HepG2 (cell line): ENCODE results near the gene RIPOR3. TPM values are rescaled to one million over a fixed set of nuclear protein-coding genes. Genes with fewer than 3 reads are reported as not detected.

Source experiments
- ATAC-seq: fragments of 200-7000 bp; cut with Tn5 transposase; 3 replicates; pipeline ENCODE4 v1.9.1; 2020; ENCODE audit warnings: mild to moderate bottlenecking, moderate library complexity
- BruUV-seq: library from RNA; stranded (reverse); fragments of 400-500 nt; replicated peaks from 2 replicates; lab custom pipeline; 2021; lab: Mats Ljungman, UMichigan
- CTCF ChIA-PET: fragments of 300-600 bp; formaldehyde crosslinking; extraction: SDS; loops from one replicate; lab custom pipeline; 2021; ENCODE audit warnings: low total read pairs, inconsistent platforms, low intra/inter-chr PET ratio; lab: Yijun Ruan, JAX
- POLR2A ChIA-PET: fragments of 350-600 bp; sonication (Branson Sonifier 250); formaldehyde crosslinking; loops from one replicate; lab custom pipeline; 2020; ENCODE audit warnings: antibody characterized with exemption, inconsistent platforms; lab: Yijun Ruan, JAX
- DNase-seq: peaks from one replicate; pipeline ENCODE4 v3.0.0-alpha.2; 2015; ENCODE audit warnings: low spot score
- FAIRE-seq: peaks from 3 replicates; lab custom pipeline; 2011; peaks lifted over from hg19 to GRCh38; lab: Jason Lieb, UNC
- H2AFZ ChIP-seq: one replicate; pipeline ENCODE4 v1.6.1; 2011; ENCODE audit warnings: low read length, inconsistent platforms
- H3K27ac ChIP-seq: fragments of 300-600 bp; 3 replicates; pipeline ENCODE4 v1.8.0; 2011; ENCODE audit warnings: mixed run types, mild to moderate bottlenecking, mixed read lengths, low read length, inconsistent platforms; ENCODE audit not compliant: insufficient read depth; ENCODE audit errors: extremely low read length
- H3K27me3 ChIP-seq, 2 experiments: fragments of 200-600 bp in 1 of 2; 2 replicates in 1 of 2; 3 replicates in 1 of 2; pipeline versions ENCODE4 v1.6.0 to v1.8.0; 2011; ENCODE audit warnings: low read length in 2 of 2, mild to moderate bottlenecking in 2 of 2, moderate library complexity in 2 of 2, inconsistent platforms in 1 of 2; ENCODE audit not compliant: insufficient read depth in 2 of 2, control insufficient read depth in 1 of 2
- H3K36me3 ChIP-seq, 2 experiments: fragments of 200-600 bp in 1 of 2; replicated peaks in 1 of 2; 2 replicates in 1 of 2; 3 replicates in 1 of 2; pipeline versions ENCODE4 v1.5.1 to v1.8.0; 2011; ENCODE audit warnings: low read length in 2 of 2, inconsistent platforms in 1 of 2; ENCODE audit not compliant: insufficient read depth in 2 of 2, control insufficient read depth in 1 of 2
- H3K4me1 ChIP-seq: 2 replicates; pipeline ENCODE4 v1.5.1; 2012; ENCODE audit warnings: low read length, inconsistent platforms; ENCODE audit not compliant: insufficient read depth
- H3K4me2 ChIP-seq: 2 replicates; pipeline ENCODE4 v1.6.0; 2011; ENCODE audit warnings: low read depth, low read length, inconsistent platforms
- H3K4me3 ChIP-seq, 3 experiments: fragments of 200-600 bp in 1 of 3; sonication (generic), shearing (Covaris generic) in 1 of 3; replicated peaks in 1 of 3; 2 replicates each; pipeline ENCODE4 v1.5.1; 2011 to 2016; ENCODE audit warnings: low read length in 3 of 3, inconsistent platforms in 2 of 3, low read depth in 2 of 3, mild to moderate bottlenecking in 2 of 3, control low read depth in 1 of 3, mixed read lengths in 1 of 3; ENCODE audit not compliant: insufficient read depth in 1 of 3
- H3K79me2 ChIP-seq: one replicate; pipeline ENCODE4 v1.6.1; 2011; ENCODE audit warnings: low read length, inconsistent platforms; ENCODE audit not compliant: insufficient read depth
- H3K9ac ChIP-seq: 2 replicates; pipeline ENCODE4 v1.6.0; 2011; ENCODE audit warnings: mild to moderate bottlenecking, low read depth, low read length, inconsistent platforms; ENCODE audit not compliant: insufficient read depth
- H3K9me3 ChIP-seq: 2 replicates; pipeline ENCODE4 v1.5.1; 2012; ENCODE audit warnings: mild to moderate bottlenecking, low read length
- H4K20me1 ChIP-seq: 2 replicates; pipeline ENCODE4 v1.6.0; 2011; ENCODE audit warnings: inconsistent platforms, mild to moderate bottlenecking, low read length, moderate library complexity; ENCODE audit not compliant: insufficient read depth
- GZF1 ChIP-seq: sonication (generic); formaldehyde crosslinking; IDR thresholded peaks from 2 replicates; pipeline ENCODE4 v1.5.1; 2020; ENCODE audit warnings: mild to moderate bottlenecking, missing genetic modification reagents
- SRF ChIP-seq: IDR thresholded peaks from 2 replicates; pipeline ENCODE4 v1.6.1; 2011; ENCODE audit warnings: mild to moderate bottlenecking, low read depth, low read length, moderate library complexity
- WGBS: methylation state at CpG from one replicate; pipeline ENCODE4 v1.1.6; 2017; ENCODE audit warnings: low lambda C conversion rate; 5-methylcytosine and 5-hydroxymethylcytosine counted together
- in situ Hi-C: cut with HindIII; loops from 2 replicates; pipeline ENCODE4 v1.10.0; 2017; ENCODE audit warnings: low pct_unique_long_range_greater_than_20kb; ENCODE audit not compliant: extremely low pct_ligation_motif_present
- intact Hi-C: fragments of 100-400 bp; cut with micrococcal nuclease; formaldehyde crosslinking; loops from one replicate; pipeline ENCODE4 v1.10.0; 2022; ENCODE audit not compliant: unreplicated experiment
- polyA plus RNA-seq, 8 experiments: library from polyadenylated mRNA; depleted of rRNA in 3 of 8; stranded (reverse) in 7 of 8; unstranded in 1 of 8; fragments of >200 nt; fragmentation: Illumina TruSeq in 4 of 8; extraction: Trizol in 4 of 8; gene quantifications; 2 replicates each; pipeline versions ENCODE4 v1.2.1 to v1.2.3, GENCODE V29; 2011 to 2016; ENCODE audit warnings: low read depth in 4 of 8, missing spikeins in 1 of 8, mixed read lengths in 1 of 8; ENCODE audit not compliant: insufficient read depth in 1 of 8
- total RNA-seq, 5 experiments: library from RNA; depleted of rRNA; stranded (reverse); fragments of >200 nt; fragmentation: Illumina TruSeq; extraction: Trizol; gene quantifications; 2 replicates each; pipeline ENCODE4 v1.2.3, GENCODE V29; 2016; ENCODE audit warnings: low read depth in 1 of 5
- TF ChIP-seq, protein P1 (sequence below), 2 experiments: fragments of 450-650 bp in 1 of 2; sonication (generic) in 1 of 2; formaldehyde crosslinking in 1 of 2; IDR thresholded peaks; 2 replicates each; pipeline versions ENCODE4 v1.6.1 to v1.8.0; 2016 to 2022; ENCODE audit warnings: antibody characterized with exemption in 1 of 2, mild to moderate bottlenecking in 1 of 2, missing genetic modification reagents in 1 of 2

RIPOR3 gene
- total and polyA plus RNA-seq, 2 of the 13 experiments (the other 11 are each of a cell fraction or from before 2014, with no cell fraction given) = 0.18 TPM; not detected in 1

- DNase-seq (no peak), FAIRE-seq (no peak), ATAC-seq (no peak)
- no peaks in the 10 kb centered on the region for H3K79me2 ChIP-seq
- H2AFZ ChIP-seq = no peak overlapping the region
- no peaks in the 10 kb centered on the region for H3K36me3 ChIP-seq
- in situ Hi-C loops = no loop called here
- no peaks in the 10 kb centered on the region for H4K20me1 ChIP-seq
- H3K27ac ChIP-seq = no peak overlapping the region
- POLR2A ChIA-PET = no interaction called here
- H3K4me3 ChIP-seq = no peak overlapping the region
- no peak overlapping the region for H3K9ac ChIP-seq
- TF ChIP-seq, protein P1, sequence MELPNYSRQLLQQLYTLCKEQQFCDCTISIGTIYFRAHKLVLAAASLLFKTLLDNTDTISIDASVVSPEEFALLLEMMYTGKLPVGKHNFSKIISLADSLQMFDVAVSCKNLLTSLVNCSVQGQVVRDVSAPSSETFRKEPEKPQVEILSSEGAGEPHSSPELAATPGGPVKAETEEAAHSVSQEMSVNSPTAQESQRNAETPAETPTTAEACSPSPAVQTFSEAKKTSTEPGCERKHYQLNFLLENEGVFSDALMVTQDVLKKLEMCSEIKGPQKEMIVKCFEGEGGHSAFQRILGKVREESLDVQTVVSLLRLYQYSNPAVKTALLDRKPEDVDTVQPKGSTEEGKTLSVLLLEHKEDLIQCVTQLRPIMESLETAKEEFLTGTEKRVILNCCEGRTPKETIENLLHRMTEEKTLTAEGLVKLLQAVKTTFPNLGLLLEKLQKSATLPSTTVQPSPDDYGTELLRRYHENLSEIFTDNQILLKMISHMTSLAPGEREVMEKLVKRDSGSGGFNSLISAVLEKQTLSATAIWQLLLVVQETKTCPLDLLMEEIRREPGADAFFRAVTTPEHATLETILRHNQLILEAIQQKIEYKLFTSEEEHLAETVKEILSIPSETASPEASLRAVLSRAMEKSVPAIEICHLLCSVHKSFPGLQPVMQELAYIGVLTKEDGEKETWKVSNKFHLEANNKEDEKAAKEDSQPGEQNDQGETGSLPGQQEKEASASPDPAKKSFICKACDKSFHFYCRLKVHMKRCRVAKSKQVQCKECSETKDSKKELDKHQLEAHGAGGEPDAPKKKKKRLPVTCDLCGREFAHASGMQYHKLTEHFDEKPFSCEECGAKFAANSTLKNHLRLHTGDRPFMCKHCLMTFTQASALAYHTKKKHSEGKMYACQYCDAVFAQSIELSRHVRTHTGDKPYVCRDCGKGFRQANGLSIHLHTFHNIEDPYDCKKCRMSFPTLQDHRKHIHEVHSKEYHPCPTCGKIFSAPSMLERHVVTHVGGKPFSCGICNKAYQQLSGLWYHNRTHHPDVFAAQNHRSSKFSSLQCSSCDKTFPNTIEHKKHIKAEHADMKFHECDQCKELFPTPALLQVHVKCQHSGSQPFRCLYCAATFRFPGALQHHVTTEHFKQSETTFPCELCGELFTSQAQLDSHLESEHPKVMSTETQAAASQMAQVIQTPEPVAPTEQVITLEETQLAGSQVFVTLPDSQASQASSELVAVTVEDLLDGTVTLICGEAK (IDR thresholded peaks at IDR 0.05) = no peak
- TF ChIP-seq, protein P1 (CRISPR knock-in tag; IDR thresholded peaks at IDR 0.05) = no peak
- no peak for TF ChIP-seq GZF1
- no peak for TF ChIP-seq SRF
- WGBS = 70% methylated on average over 13 of the region's 13 CpGs
- CTCF ChIA-PET = no interaction called here
- intact Hi-C loops = no loop called here
- H3K27me3 ChIP-seq = peaks cover 9 to 11% of the 10 kb centered on the region in 2 experiments; a peak in 2 of 5 replicates
- no TSS peak for BruUV-seq
- H3K4me2 ChIP-seq = no peak overlapping the region
- H3K4me1 ChIP-seq = no peaks in the 10 kb centered on the region; the same call in 1 of the 2 replicates
- H3K9me3 ChIP-seq = no peaks in the 10 kb centered on the region
Observed at GRCh38 chr20:50608750-50609104, 82.6 kb downstream of the RIPOR3 start.
